ENCODE results near the gene TIMELESS.
"Not testable (repeated sequence)": the region's sequence is repeated elsewhere in the genome, so short reads cannot be mapped to it uniquely, and the experiment has no call there.

TIMELESS gene

GRCh38 chr12:56425940-56426438 lies 23.2 kb downstream of the TIMELESS start:
- Histone ChIP-seq H3K9ac (ENCODE audit: low read depth, low read length) (no peak overlapping the region), H3K9me3 (ENCODE audit: insufficient read depth, low read depth, low read length) (no peaks in the 10 kb centered on the region), H3K27ac (ENCODE audit: low read length) (no peak overlapping the region), H3K36me3 (ENCODE audit: insufficient read depth, low read depth, low read length) (peaks cover 95% of the 10 kb centered on the region), H3K27me3 (ENCODE audit: insufficient read depth, low read length) (no peaks in the 10 kb centered on the region), H3K4me1 (ENCODE audit: insufficient read depth, low read length) (no peaks in the 10 kb centered on the region), H3K4me3 (ENCODE audit: low read length) (no peak overlapping the region)

- Histone ChIP-seq H3K36me3 (ENCODE audit: insufficient read depth, low read depth, low read length) (peaks cover 95% of the 10 kb centered on the region), H3K27me3 (ENCODE audit: insufficient read depth, low read length) (no peaks in the 10 kb centered on the region), H3K4me1 (ENCODE audit: insufficient read depth, low read length) (no peaks in the 10 kb centered on the region), H3K4me3 (ENCODE audit: low read length) (no peak overlapping the region), H3K9ac (ENCODE audit: low read depth, low read length) (no peak overlapping the region), H3K27ac (ENCODE audit: low read length) (no peak overlapping the region), H3K9me3 (ENCODE audit: insufficient read depth, low read depth, low read length) (no peaks in the 10 kb centered on the region)
Measured at GRCh38 chr12:56425193-56425592, 24.0 kb downstream of the TIMELESS start.

GRCh38 chr12:56420411-56420810 lies 28.8 kb downstream of the TIMELESS start:
- no peaks in the 10 kb centered on the region for H3K27me3 ChIP-seq (ENCODE audit: insufficient read depth, low read length)
- H3K27ac ChIP-seq (ENCODE audit: low read length): no peak overlapping the region
- H3K9me3 ChIP-seq (ENCODE audit: insufficient read depth, low read depth, low read length): no peaks in the 10 kb centered on the region
- H3K36me3 ChIP-seq (ENCODE audit: insufficient read depth, low read depth, low read length): peaks cover 94% of the 10 kb centered on the region
- H3K9ac ChIP-seq (ENCODE audit: low read depth, low read length): no peak overlapping the region
- H3K4me1 ChIP-seq (ENCODE audit: insufficient read depth, low read length): no peaks in the 10 kb centered on the region
- no peak overlapping the region for H3K4me3 ChIP-seq (ENCODE audit: low read length)

GRCh38 chr12:56417739-56418138 lies 31.5 kb downstream of the TIMELESS start:
- H3K36me3 ChIP-seq (ENCODE audit: insufficient read depth, low read depth, low read length): peaks cover 81% of the 10 kb centered on the region
- H3K4me1 ChIP-seq (ENCODE audit: insufficient read depth, low read length): no peaks in the 10 kb centered on the region
- H3K9me3 ChIP-seq (ENCODE audit: insufficient read depth, low read depth, low read length): no peaks in the 10 kb centered on the region
- no peak overlapping the region for H3K27ac ChIP-seq (ENCODE audit: low read length)
- no peak overlapping the region for H3K4me3 ChIP-seq (ENCODE audit: low read length)
- H3K27me3 ChIP-seq (ENCODE audit: insufficient read depth, low read length): no peaks in the 10 kb centered on the region
- H3K9ac ChIP-seq (ENCODE audit: low read depth, low read length): no peak overlapping the region

- Histone ChIP-seq H3K4me1 (ENCODE audit: insufficient read depth, low read length) (no peaks in the 10 kb centered on the region), H3K9me3 (ENCODE audit: insufficient read depth, low read depth, low read length) (no peaks in the 10 kb centered on the region), H3K27ac (ENCODE audit: low read length) (no peak overlapping the region), H3K4me3 (ENCODE audit: low read length) (no peak overlapping the region), H3K9ac (ENCODE audit: low read depth, low read length) (no peak overlapping the region), H3K36me3 (ENCODE audit: insufficient read depth, low read depth, low read length) (peaks cover 51% of the 10 kb centered on the region), H3K27me3 (ENCODE audit: insufficient read depth, low read length) (no peaks in the 10 kb centered on the region)
Measured at GRCh38 chr12:56414401-56414800, 34.8 kb downstream of the TIMELESS start.

- peaks cover 41% of the 10 kb centered on the region for H3K36me3 ChIP-seq (ENCODE audit: insufficient read depth, low read depth, low read length)
- H3K9ac ChIP-seq (ENCODE audit: low read depth, low read length): no peak overlapping the region
- H3K27me3 ChIP-seq (ENCODE audit: insufficient read depth, low read length): no peaks in the 10 kb centered on the region
- no peaks in the 10 kb centered on the region for H3K4me1 ChIP-seq (ENCODE audit: insufficient read depth, low read length)
- H3K4me3 ChIP-seq (ENCODE audit: low read length): no peak overlapping the region
- H3K27ac ChIP-seq (ENCODE audit: low read length): no peak overlapping the region
- H3K9me3 ChIP-seq (ENCODE audit: insufficient read depth, low read depth, low read length): no peaks in the 10 kb centered on the region
Measured at GRCh38 chr12:56413392-56413791, 35.8 kb downstream of the TIMELESS start.

- peaks cover 27% of the 10 kb centered on the region for H3K36me3 ChIP-seq (ENCODE audit: insufficient read depth, low read depth, low read length)
- no peaks in the 10 kb centered on the region for H3K4me1 ChIP-seq (ENCODE audit: insufficient read depth, low read length)
- H3K9ac ChIP-seq (ENCODE audit: low read depth, low read length): no peak overlapping the region
- H3K27me3 ChIP-seq (ENCODE audit: insufficient read depth, low read length): no peaks in the 10 kb centered on the region
- H3K27ac ChIP-seq (ENCODE audit: low read length): no peak overlapping the region
- H3K4me3 ChIP-seq (ENCODE audit: low read length): no peak overlapping the region
- H3K9me3 ChIP-seq (ENCODE audit: insufficient read depth, low read depth, low read length): no peaks in the 10 kb centered on the region
Measured at GRCh38 chr12:56411781-56412639, 37.2 kb downstream of the TIMELESS start.

GRCh38 chr12:56410768-56411167 lies 38.5 kb downstream of the TIMELESS start:
- H3K9ac ChIP-seq (ENCODE audit: low read depth, low read length): no peak overlapping the region
- H3K36me3 ChIP-seq (ENCODE audit: insufficient read depth, low read depth, low read length): peaks cover 15% of the 10 kb centered on the region
- no peak overlapping the region for H3K4me3 ChIP-seq (ENCODE audit: low read length)
- H3K4me1 ChIP-seq (ENCODE audit: insufficient read depth, low read length): no peaks in the 10 kb centered on the region
- no peaks in the 10 kb centered on the region for H3K27me3 ChIP-seq (ENCODE audit: insufficient read depth, low read length)
- no peaks in the 10 kb centered on the region for H3K9me3 ChIP-seq (ENCODE audit: insufficient read depth, low read depth, low read length)
- no peak overlapping the region for H3K27ac ChIP-seq (ENCODE audit: low read length)

- Histone ChIP-seq H3K4me1 (ENCODE audit: insufficient read depth, low read length) (no peaks in the 10 kb centered on the region), H3K27ac (ENCODE audit: low read length) (no peak overlapping the region), H3K4me3 (ENCODE audit: low read length) (no peak overlapping the region), H3K36me3 (ENCODE audit: insufficient read depth, low read depth, low read length) (peaks cover 5% of the 10 kb centered on the region), H3K9ac (ENCODE audit: low read depth, low read length) (no peak overlapping the region), H3K9me3 (ENCODE audit: insufficient read depth, low read depth, low read length) (no peaks in the 10 kb centered on the region), H3K27me3 (ENCODE audit: insufficient read depth, low read length) (no peaks in the 10 kb centered on the region)
Measured at GRCh38 chr12:56408799-56409417, 40.3 kb downstream of the TIMELESS start.

GRCh38 chr12:56404227-56404626 lies 45.0 kb downstream of the TIMELESS start:
- not testable (repeated sequence) for H3K9me3 ChIP-seq (ENCODE audit: insufficient read depth, low read depth, low read length); H3K9ac ChIP-seq (ENCODE audit: low read depth, low read length); H3K27ac ChIP-seq (ENCODE audit: low read length); H3K4me1 ChIP-seq (ENCODE audit: insufficient read depth, low read length); H3K4me3 ChIP-seq (ENCODE audit: low read length); H3K27me3 ChIP-seq (ENCODE audit: insufficient read depth, low read length); H3K36me3 ChIP-seq (ENCODE audit: insufficient read depth, low read depth, low read length)

GRCh38 chr12:56401612-56402011 lies 47.6 kb downstream of the TIMELESS start:
- not testable (repeated sequence) for H3K36me3 ChIP-seq (ENCODE audit: insufficient read depth, low read depth, low read length); H3K4me3 ChIP-seq (ENCODE audit: low read length); H3K9ac ChIP-seq (ENCODE audit: low read depth, low read length); H3K27me3 ChIP-seq (ENCODE audit: insufficient read depth, low read length); H3K27ac ChIP-seq (ENCODE audit: low read length); H3K4me1 ChIP-seq (ENCODE audit: insufficient read depth, low read length)
- H3K9me3 ChIP-seq (ENCODE audit: insufficient read depth, low read depth, low read length): peaks cover 16% of the 10 kb centered on the region

- not testable (repeated sequence) for H3K9ac ChIP-seq (ENCODE audit: low read depth, low read length); H3K4me1 ChIP-seq (ENCODE audit: insufficient read depth, low read length); H3K4me3 ChIP-seq (ENCODE audit: low read length); H3K27ac ChIP-seq (ENCODE audit: low read length); H3K27me3 ChIP-seq (ENCODE audit: insufficient read depth, low read length); H3K36me3 ChIP-seq (ENCODE audit: insufficient read depth, low read depth, low read length)
- H3K9me3 ChIP-seq (ENCODE audit: insufficient read depth, low read depth, low read length): peaks cover 16% of the 10 kb centered on the region
Measured at GRCh38 chr12:56401125-56401524, 48.1 kb downstream of the TIMELESS start.
